NCI-H1417 (cell line): ENCODE measurements around the gene DTNBP1.

Experiments
- DNase-seq, 3 experiments: peaks; one replicate each; lab custom pipeline; 2025; lab: John Stamatoyannopoulos, UW

The DTNBP1 gene

GRCh38 chr6:15513801-15514711 is 148.8 kb downstream of the DTNBP1 start:
- DNase-seq: no peak

- DNase-seq: no peak
Measured at GRCh38 chr6:15513131-15513771, 149.6 kb downstream of the DTNBP1 start.

- no peak for DNase-seq
Measured at GRCh38 chr6:15512721-15513120, 150.1 kb downstream of the DTNBP1 start.

GRCh38 chr6:15512126-15512525 is 150.7 kb downstream of the DTNBP1 start:
- peak in 1 of 3 experiments; percentile 16 for DNase-seq

DNA sequence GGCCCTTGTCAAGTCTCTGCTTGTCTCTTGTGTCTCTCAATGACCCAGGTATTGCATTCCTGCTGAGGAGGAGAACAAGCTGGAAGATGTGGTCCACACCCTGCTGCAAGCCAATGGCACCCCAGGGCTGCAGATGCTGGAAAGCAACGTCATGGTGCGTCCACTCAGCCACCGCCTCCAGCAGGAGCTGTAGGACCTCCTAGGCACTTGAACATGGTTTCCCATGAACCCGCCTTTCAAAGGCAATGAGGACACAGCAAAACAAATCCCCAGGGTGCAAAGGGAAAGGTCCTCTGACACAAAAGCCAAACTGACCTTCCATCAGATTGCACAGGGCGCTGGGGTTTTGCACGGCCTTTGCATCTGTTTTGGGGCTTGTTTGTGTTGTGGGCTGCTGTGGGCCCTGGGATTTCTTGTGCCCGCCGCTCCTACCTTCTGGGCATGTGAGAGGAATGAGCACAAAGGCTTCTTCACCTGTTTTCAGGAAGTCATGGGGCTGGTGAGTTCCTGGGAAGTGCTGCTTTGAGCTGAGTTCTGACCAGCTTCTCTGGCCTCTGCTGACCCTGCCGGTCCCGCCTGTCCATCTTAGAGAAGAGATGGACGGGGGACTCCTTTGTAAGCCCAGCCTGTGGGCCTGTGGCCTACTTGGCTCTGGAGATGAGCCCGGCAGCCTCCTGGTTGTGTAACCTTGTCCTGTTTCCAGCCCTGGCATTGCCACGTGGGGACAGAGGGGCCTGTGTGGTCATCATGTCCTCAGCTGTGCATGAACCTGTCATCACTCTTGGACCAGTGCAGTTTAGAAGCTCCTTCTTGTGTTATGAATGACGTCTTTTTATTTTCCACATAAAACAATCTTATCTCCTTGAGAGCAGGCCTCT is 151.3 kb downstream of the DTNBP1 start:
- DNase-seq: no peak

GRCh38 chr6:15510536-15511247 is 152.1 kb downstream of the DTNBP1 start:
- no peak for DNase-seq

- no peak for DNase-seq
Measured at GRCh38 chr6:15510121-15510520, 152.7 kb downstream of the DTNBP1 start.

DNA sequence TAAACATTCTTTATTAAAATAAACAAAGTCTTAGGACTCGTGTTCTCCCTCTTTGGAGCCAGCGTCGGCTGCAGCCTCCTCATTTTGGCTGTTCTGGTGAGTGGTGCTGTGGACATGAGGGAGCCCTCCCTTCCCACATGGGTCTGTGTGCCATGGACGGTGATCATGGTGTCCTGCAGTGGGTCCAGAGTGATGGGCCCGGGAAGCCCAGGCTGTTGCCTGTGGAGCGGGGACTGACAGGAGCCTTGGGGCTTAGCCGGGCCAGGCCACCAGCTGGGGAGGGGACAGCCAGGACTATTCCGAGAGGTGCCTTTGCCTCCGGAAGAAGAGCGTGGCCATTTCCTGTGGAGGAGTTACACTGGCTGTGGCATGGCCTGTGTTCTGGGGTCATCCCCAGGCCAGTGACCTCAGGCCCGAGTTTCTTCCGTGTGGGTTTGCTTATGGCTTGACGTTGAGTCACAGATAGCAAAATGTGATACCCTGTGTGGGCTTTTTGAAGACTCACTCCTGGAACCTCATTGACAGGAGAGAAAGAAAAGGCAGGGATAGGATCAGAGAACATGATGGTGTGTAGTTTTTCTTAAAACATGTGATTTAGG is 153.4 kb downstream of the DTNBP1 start:
- no peak for DNase-seq

DNA sequence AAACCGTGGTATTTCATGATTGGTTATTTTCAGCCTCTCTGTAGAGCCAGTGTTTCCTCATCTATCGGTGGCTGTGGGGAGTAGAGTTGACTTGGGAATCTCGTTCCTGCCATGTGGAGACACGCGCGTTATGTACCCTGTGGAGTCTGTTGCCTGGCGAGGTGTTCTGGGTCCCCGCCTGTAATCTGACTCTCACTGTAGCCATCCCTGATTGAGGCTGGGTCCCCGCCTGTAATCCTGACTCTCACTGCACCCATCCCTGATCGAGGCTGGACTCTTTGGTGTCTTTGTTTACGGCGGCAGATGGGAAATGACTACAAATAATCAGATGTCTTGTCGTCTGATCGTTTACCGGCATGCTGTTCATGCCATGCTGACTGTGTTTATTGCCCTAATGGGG is 153.9 kb downstream of the DTNBP1 start:
- no peak for DNase-seq

DNA sequence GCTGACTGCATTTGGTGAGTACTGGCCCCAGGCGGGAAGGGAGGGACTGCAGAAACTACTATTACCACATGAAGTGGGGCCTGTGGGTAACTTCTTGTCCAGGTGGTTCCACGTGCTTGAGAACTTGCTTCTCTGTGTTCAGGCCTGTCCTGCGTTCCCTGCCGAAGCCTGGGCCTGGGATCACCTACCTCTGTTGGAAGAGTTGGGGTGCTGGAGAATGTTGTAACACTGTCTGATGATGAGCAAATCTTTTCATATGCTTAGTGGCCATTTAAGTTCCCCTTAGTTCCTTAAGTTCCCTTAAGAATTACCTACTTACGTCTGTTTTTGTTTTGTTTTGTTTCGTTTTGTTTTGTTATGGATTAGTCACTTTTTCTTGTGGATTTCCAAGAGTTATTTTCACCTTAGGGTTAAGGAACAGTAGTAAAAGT is 154.4 kb downstream of the DTNBP1 start:
- no peak for DNase-seq

DNA sequence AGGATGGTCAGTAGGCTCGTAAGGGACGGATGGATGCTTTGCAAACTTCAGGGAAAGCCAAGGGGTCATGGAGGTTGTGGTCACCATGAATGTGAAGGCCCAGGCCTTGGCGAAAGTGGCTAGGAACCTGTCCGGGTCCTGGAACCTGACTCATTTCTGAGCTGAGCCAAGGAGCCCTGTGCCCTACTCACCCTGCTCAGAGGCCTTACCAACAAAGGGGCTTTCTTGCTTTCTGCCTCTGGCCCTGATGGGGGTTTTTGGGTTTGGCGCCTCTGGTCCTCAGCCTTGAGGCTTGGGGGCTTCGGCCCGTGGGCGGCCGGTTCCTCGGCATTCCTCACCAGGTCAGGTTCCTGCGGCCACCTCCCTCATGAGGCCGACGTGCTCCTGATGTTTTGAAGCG is 155.1 kb downstream of the DTNBP1 start:
- no peak for DNase-seq

DNA sequence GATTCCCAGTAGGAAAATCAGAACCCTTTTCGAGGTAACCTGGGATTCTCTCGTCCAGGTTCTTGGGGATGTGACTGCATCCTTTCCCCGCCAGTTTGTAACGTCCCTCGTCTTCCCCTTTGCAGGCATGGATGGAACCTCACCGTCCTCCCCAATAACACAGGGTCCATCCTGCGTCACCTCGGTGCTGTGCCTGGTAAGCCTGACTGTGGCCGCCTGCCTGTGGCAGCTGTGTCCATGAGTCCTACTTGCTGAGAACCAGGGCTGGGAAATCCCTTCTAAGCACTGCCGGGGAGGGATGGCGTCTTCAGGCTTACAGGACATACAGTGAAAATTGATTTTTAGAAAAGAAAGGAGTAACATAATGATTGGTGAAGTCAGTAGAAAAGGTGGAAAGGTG is 155.6 kb downstream of the DTNBP1 start:
- no peak for DNase-seq

DNA sequence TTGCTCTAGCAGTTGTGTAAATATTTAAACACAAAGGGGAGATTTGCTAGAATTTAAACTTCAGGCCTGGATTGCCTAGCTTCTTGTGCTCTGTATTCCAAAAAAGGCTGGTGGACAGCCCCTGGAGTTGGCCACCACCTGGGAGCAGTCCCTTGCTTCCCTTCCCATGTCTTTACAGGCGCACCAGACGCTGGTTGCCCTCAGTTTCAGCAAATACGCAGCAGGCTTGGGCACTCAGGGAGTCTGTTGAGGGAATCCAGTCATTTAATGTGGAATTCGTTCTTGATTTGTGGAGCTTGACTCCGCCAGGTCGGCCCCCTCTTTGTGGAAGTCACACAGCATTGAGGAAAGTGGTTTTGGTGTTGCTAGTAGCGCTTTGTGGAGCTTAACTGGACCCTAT is 156.8 kb downstream of the DTNBP1 start:
- DNase-seq: no peak

GRCh38 chr6:15505463-15505918 is 157.3 kb downstream of the DTNBP1 start:
- DNase-seq: no peak

DNA sequence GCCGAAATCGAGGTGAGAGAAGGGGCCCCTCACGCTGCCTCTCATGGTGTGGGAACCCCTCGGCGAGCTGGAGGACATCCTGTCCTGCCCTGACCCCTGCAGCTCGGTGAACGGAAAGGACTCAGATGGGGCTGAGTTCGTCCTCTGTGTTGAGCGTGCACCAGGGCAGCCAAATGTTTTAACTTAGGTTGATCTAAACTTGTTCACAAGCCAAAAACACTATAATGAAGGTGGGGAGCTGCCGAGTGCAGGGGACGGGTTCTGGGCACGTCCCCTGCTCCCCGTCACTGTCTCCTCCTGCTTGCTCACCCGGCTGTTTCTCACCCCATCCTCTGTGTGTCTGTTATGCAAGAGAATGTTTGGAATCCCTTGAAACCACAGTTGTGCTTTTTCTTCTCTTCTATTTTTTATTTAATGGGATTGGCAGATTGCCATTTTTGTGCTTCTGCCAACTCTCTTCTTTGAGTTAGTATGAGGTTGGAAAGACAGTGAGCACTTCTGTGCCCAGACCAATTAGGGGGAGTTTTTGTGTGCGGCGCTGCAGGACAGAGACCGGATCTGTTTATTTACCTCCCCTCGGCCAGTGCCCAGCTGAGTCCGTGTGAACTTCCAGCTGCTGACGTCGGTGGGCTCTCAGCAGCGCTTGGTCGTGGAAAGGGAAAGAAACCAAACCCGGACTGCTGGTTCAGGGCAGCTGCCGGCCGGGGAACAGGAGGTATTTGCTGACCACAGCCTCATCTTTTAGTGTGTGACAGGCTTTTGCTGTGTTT is 158.1 kb downstream of the DTNBP1 start:
- DNase-seq: peak; percentile 40 to 81 (median 44)

DNA sequence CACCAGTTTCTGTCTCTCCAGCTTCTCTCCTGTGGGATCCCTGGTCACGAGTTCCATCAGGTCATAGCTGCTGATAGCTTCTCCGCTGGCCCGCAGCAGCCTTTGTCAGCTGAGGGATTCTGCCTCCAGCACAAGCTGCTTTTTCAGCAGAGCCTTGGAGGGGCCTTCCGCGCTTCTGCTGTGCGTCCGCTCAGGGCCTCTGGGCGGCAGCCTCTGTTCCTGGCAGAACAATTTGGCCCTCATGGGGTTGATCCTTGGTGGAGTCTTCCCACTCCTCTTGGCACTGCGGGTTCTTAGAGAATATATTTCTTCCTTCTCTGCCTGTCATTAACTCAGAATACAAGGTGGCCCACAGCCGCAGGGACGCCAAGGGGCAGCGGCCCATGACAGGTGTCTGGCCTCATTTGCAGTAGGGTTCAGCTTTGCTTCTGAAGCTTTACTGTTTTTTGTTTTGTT is 158.8 kb downstream of the DTNBP1 start:
- no peak for DNase-seq

DNA sequence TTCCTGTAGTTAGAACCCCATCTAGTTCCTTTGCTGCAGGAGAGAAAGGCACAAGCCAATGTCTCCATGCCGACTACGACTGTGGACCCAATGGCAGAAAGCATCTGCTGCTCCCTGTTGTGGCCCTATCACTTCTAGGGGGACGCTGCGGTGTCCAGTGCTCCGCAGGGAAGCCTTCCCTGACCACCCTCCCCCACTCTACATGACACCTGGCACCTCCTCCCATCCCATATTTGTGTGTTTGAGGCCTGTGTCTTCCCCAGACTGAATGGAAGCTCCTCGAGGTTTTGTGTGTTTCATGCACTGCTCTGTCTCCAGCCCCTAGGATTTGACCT is 159.5 kb downstream of the DTNBP1 start:
- DNase-seq: no peak

DNA sequence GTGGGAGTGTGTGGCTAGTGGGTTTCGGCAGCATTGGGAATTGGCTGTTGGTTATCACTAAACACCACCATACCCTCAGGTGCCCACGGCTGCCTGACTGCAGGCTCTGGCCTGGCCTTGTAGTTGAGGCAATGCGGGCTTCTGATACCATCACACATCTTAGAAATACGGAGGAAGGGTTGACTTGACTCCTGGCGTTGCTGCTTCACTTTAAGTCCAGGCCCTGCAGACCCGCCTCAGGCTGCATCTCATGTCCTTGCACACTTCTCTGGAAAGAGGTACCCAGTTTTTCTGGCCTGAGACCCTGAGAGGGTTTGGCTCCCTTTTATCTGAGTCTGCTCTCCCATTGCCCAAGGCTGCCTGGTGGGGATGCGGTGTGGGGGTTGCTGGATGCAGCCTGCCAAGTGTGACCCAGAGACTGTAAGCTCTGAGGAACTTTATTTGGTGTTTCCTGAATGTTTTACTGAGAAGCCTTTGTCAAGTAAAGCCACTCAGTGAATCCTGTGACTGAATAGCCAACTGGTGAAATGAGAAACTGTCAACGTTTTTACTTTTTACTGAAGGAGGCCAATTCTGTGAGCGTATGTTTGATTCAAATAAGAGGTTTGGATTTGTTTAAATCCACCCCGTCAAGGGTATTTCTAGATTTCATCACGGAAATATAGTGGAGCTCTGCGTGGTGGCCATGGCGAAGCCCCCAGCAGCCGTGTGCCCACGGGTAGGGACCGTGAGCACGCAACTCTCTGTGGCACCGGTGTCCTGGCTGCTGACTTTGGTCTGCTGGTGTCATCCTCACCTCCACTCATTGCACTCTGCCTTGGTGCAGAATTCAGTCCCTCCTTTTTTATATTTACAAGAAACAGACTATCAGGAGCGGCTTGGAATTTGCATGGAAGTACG is 160.1 kb downstream of the DTNBP1 start:
- no peak for DNase-seq

DNA sequence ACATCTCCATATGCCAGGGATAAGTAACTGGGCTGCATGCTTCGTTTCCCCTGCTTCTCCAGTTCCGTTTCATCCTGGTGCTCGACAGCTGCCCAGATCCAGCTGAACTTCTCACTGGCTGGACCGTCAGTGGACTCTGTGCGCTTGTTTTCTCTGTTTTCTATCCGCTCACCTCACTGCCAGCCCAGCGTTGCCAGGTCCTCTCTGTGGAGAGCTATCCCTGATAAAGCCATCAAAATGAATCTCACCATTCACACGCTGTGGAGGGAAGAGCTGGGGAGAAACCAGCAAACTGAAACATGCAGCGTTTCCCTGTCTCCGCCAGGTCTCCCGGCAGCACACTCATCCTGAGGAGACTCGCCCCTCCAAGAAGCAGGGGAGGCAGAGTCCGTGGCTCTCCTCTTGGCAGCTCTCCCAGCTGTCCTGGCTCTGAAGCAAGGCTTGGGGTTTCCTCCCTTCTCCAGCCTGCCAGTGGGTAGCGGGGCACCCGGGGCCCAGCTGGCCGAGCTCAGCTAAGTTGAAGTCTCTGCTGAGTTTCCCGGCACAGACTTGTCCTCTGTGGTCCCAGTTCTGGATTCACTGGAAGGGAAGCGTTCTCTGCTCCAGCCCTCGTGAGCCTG is 160.9 kb downstream of the DTNBP1 start:
- peak in 1 of 3 experiments; percentile 41 for DNase-seq
